GM12878 (cell line): ENCODE measurements around the gene ZBTB33. TPM values are rescaled to one million over a fixed set of nuclear protein-coding genes. Genes with fewer than 3 reads are reported as not detected.

Experiments used
- MXI1 ChIP-seq: fragments of 150-350 bp; IDR thresholded peaks from 2 replicates; pipeline ENCODE4 v1.6.1; 2011; ENCODE audit warnings: low read depth, mild to moderate bottlenecking, inconsistent platforms, low read length, improper control_type of control experiment
- NR2C1 ChIP-seq: fragments of 450-650 bp; IDR thresholded peaks from 2 replicates; pipeline ENCODE4 v1.6.1; 2017; ENCODE audit warnings: antibody characterized with exemption, mild to moderate bottlenecking, moderate library complexity
- RAD51 ChIP-seq: fragments of 450-650 bp; IDR thresholded peaks from 2 replicates; pipeline ENCODE4 v1.6.1; 2016; ENCODE audit warnings: moderate library complexity, mild to moderate bottlenecking, inconsistent platforms
- RB1 ChIP-seq: fragments of 450-650 bp; formaldehyde crosslinking; IDR thresholded peaks from 2 replicates; pipeline ENCODE4 v1.6.1; 2017; ENCODE audit warnings: mild to moderate bottlenecking, borderline replicate concordance
- RUNX3 ChIP-seq: IDR thresholded peaks from 2 replicates; pipeline ENCODE4 v1.6.1; 2012; ENCODE audit warnings: low read length, inconsistent platforms
- SMAD1 ChIP-seq: fragments of 450-650 bp; IDR thresholded peaks from 2 replicates; pipeline ENCODE4 v1.6.1; 2018; ENCODE audit warnings: mild to moderate bottlenecking, low read depth; ENCODE audit not compliant: partially characterized antibody
- SREBF2 ChIP-seq: IDR thresholded peaks from 2 replicates; pipeline ENCODE4 v1.6.1; 2012; ENCODE audit warnings: mild to moderate bottlenecking, low read length
- polyA plus RNA-seq, 11 experiments: library from polyadenylated mRNA; depleted of rRNA in 4 of 11; unstranded in 6 of 11; stranded (reverse) in 5 of 11; fragments of >200 nt; fragmentation: Nextera tagmentation in 4 of 11; fragmentation: Illumina TruSeq in 1 of 11; extraction: Ambion mirVana in 4 of 11; extraction: Trizol in 1 of 11; gene quantifications; 1 replicate in 1 of 11; 2 replicates in 10 of 11; pipeline versions ENCODE4 v1.2.1 to v1.2.3, GENCODE V29; 2011 to 2016; ENCODE audit warnings: inconsistent platforms in 2 of 11, missing spikeins in 2 of 11, low read depth in 1 of 11
- total RNA-seq, 4 experiments: library from RNA; depleted of rRNA in 3 of 4; stranded (reverse); fragments of >200 nt in 3 of 4; fragmentation: Illumina TruSeq in 1 of 4; extraction: Trizol in 1 of 4; gene quantifications; 2 replicates each; pipeline versions ENCODE4 v1.2.1 to v1.2.3, GENCODE V29; 2013 to 2021
- TF ChIP-seq, protein P1 (sequence below): fragments of 450-650 bp; IDR thresholded peaks from 2 replicates; pipeline ENCODE4 v1.6.1; 2016; ENCODE audit warnings: mild to moderate bottlenecking, moderate library complexity, borderline replicate concordance
- TF ChIP-seq, protein P2 (sequence below): IDR thresholded peaks from 2 replicates; pipeline ENCODE4 v1.6.1; 2011; ENCODE audit warnings: borderline replicate concordance, low read depth, mild to moderate bottlenecking, moderate library complexity, low read length; ENCODE audit not compliant: insufficient read depth, poor library complexity, severe bottlenecking

Gene ZBTB33
- total and polyA plus RNA-seq, 10 of the 15 experiments (the other 5 are each of a cell fraction or from before 2014, with no cell fraction given): 5.2 to 26.3 (median 18.3) TPM

DNA sequence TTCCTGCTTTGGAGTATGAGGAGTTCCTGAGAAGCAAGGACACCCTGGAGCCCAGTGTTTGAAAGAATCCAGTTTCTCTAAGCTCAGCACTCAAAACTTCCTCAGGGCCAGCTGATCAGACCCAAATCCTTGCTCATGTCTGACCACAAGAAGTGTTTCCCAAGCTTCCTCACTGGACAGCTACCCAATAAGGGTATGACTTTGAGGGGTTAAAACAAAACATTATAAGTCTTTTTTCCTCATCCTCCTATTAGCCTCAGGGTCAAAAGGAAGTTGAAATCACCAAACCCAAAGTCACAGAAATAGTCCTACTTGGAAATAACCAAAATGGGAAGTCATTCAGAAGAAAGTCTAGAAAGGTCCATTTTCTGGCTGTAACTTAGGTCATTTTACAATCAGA, 13.7 kb downstream of the ZBTB33 start (continued):
- TF ChIP-seq, protein P1, sequence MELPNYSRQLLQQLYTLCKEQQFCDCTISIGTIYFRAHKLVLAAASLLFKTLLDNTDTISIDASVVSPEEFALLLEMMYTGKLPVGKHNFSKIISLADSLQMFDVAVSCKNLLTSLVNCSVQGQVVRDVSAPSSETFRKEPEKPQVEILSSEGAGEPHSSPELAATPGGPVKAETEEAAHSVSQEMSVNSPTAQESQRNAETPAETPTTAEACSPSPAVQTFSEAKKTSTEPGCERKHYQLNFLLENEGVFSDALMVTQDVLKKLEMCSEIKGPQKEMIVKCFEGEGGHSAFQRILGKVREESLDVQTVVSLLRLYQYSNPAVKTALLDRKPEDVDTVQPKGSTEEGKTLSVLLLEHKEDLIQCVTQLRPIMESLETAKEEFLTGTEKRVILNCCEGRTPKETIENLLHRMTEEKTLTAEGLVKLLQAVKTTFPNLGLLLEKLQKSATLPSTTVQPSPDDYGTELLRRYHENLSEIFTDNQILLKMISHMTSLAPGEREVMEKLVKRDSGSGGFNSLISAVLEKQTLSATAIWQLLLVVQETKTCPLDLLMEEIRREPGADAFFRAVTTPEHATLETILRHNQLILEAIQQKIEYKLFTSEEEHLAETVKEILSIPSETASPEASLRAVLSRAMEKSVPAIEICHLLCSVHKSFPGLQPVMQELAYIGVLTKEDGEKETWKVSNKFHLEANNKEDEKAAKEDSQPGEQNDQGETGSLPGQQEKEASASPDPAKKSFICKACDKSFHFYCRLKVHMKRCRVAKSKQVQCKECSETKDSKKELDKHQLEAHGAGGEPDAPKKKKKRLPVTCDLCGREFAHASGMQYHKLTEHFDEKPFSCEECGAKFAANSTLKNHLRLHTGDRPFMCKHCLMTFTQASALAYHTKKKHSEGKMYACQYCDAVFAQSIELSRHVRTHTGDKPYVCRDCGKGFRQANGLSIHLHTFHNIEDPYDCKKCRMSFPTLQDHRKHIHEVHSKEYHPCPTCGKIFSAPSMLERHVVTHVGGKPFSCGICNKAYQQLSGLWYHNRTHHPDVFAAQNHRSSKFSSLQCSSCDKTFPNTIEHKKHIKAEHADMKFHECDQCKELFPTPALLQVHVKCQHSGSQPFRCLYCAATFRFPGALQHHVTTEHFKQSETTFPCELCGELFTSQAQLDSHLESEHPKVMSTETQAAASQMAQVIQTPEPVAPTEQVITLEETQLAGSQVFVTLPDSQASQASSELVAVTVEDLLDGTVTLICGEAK: no peak
- TF ChIP-seq, protein P2, sequence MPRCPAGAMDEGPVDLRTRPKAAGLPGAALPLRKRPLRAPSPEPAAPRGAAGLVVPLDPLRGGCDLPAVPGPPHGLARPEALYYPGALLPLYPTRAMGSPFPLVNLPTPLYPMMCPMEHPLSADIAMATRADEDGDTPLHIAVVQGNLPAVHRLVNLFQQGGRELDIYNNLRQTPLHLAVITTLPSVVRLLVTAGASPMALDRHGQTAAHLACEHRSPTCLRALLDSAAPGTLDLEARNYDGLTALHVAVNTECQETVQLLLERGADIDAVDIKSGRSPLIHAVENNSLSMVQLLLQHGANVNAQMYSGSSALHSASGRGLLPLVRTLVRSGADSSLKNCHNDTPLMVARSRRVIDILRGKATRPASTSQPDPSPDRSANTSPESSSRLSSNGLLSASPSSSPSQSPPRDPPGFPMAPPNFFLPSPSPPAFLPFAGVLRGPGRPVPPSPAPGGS: no peak
- TF ChIP-seq SMAD1: no peak
- no peak for TF ChIP-seq RB1
- no peak for TF ChIP-seq NR2C1
- TF ChIP-seq RAD51: no peak
- TF ChIP-seq SREBF2: no peak
- TF ChIP-seq RUNX3: no peak
- TF ChIP-seq MXI1: no peak
- TF ChIP-seq, all 136 proteins: peak for 0
